ENCODE results near the gene AVP.
"Not testable (repeated sequence)": the region's sequence is repeated elsewhere in the genome, so short reads cannot be mapped to it uniquely, and the experiment has no call there.

The AVP gene

GRCh38 chr20:3084283-3084985, at the start of gene AVP:
Gene AVP (minus strand): TSS chr20:3084724. CDS start chr20:3084674, 50 bp downstream.
- DNase-seq, result no peak

DNA sequence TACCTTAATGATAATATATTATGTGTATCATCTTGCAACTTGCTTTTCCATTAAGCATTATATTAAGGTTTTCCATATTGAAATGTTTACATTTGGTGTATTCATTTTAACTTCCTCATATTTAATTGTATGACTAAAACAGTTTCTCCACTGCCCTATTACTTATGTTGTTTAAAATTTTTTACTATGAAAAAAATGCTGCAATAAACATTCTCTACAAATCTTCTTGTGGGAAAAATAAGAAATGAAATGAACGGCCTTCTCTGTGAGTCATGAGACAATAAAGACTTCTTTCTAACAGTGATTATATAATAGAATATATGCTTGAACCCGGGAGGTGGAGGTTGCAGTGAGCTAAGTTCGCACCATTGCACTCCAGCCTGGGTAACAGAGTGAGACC, 49.6 kb upstream of the AVP start:
- DNase-seq, result no peak

DNA sequence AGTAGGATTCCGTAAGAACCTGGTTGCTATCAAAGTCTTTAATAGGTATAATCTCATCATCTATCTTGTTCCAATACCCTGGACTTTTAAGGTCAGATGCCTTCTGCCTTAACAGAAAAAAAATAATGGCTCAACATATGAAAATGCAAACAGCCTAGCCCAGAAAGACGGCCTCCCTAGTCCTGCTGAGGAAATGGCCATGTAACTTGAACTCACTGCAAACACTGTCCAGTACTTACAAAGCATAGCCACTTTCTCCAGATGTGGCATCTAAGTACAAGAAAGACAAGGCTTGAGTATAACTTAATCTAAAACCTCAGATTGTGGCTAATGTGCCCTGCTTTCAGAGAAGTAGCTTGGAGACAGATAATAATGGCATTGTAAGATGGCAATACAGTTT, 48.6 kb upstream of the AVP start:
- no peak for DNase-seq

GRCh38 chr20:3130051-3130600, 45.6 kb upstream of the AVP start:
- DNase-seq, result no peak

DNA sequence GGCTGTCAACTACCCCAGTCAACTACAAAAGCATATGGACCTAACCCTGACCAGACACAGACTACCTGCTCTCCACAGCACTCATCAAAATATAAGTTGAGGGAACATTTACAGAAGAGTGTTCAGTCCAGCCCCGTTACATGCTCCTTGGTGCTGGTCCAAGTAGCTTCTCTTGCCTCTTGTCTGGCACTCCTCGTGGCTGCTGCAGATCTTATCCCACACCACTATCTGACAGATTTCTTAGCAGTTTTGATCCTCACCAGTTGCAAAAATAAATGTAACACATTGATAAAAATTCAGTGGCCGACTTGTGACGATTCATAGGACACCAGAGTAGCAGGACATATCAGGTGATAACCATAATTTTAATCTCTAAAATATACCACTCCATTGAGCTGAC, 44.6 kb upstream of the AVP start:
- no peak for DNase-seq

GRCh38 chr20:3128275-3128984, 43.9 kb upstream of the AVP start:
- peak in 1 of 2 experiments; percentile 18 for DNase-seq

GRCh38 chr20:3126527-3126859, 42.0 kb upstream of the AVP start:
- no peak for DNase-seq

DNA sequence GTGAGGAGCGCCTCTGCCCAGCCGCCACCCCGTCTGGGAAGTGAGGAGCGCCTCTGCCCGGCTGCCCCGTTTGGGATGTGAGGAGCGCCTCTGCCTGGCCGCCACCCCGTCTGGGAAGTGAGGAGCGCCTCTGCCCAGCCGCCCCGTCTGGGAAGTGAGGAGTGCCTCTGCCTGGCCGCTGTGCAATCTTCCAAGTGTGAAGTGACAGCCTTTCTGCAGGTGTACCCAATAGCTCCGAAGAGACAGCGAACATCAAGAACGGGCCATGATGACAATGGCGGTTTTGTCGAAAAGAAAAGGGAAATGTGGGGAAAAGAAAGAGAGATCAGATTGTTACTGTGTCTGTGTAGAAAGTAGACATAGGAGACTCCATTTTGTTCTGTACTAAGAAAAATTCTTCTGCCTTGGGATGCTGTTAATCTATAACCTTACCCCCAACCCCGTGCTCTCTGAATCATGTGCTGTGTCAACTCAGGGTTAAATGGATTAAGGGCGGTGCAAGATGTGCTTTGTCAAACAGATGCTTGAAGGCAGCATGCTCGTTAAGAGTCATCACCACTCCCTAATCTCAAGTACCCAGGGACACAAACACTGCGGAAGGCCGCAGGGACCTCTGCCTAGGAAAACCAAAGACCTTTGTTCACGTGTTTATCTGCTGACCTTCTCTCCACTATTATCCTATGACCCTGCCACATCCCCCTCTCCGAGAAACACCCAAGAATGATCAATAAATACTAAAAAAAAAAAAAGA, 41.4 kb upstream of the AVP start:
- DNase-seq, result not testable (repeated sequence)

GRCh38 chr20:3124773-3125560, 40.4 kb upstream of the AVP start:
- DNase-seq, result not testable (repeated sequence)

- DNase-seq, result not testable (repeated sequence)
Observed at GRCh38 chr20:3124163-3124562, 39.6 kb upstream of the AVP start.

- no peak for DNase-seq
Observed at GRCh38 chr20:3123542-3123941, 39.0 kb upstream of the AVP start.

DNA sequence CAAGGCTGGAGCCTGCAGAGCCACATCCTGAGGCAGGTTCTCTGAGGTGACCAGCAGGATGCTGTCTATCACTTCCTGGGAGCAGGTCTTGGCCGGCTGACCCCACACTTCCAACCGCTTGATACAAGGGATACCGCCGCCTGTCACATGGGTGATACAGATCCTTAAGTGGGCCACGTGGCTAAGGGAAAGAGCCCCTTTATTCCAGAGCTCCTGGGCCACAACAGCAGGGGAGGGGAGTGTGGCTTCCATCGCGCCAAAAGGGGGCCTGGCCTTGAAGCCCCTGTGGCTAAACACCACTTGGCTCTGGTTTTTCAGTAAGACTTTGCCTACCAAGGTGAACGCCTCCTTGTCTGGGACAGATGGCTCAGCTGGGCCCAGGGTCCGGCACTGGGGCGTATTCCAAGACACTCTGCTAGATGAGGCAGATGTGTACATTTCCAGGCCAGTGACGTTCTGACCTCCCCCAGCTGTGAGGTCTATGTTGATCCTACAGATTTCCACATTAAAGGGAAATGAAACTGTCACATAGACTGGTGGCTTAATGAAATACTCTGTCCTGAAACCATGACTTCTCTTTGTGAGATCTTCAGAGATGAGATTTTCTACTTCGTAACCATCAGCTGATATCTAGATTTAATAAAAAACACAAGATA, 37.6 kb upstream of the AVP start:
- DNase-seq, result no peak

DNA sequence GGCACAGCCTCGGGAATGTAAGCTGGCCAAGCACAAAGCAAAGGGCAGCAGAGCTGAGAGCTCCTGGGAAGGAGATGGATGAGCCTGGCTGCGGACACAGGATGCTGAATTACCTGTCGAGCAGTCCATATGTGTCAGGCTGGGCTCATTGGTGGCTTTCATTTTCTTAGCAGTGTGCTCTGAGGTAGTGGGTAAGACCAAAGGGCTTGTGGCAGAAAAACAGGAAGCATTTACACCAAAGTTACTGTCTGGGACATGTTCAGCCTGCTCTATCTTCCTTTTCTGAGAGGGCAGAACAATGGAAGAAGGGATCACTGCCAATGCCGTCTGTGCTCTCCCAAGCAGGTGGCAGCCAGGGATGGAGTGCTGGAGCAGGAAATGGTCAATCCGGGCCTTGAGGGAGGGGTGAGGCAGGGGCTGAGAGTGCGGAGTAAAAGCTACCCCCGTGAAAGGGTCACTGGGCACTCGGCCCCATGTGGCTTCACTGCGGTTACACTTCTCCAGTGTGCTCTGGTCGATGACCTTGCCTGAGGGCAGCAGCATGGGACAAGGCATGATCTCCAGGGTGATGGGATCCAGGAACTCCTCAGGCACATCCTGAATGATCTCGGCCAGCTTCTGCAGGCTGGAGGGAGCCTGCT, 36.9 kb upstream of the AVP start:
- no peak for DNase-seq

DNA sequence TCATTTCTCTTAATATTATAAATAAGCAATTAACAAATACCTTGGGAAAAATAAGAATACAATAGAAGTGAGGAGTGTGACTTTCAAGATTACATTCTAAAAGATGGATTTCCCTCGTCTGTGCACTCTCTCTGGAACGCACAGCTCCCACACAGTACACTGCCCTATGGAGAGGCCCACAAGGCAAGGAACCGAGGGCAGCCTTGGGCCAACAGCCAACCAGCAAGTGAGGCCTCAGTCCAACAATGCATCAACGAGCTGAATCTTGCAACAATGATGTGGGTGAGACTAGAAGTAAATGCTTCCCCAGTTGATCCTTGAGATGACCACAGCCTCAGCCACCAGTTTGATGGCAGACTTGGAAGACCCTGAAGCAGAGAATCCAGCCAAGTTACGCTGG, 34.5 kb upstream of the AVP start:
- no peak for DNase-seq

DNA sequence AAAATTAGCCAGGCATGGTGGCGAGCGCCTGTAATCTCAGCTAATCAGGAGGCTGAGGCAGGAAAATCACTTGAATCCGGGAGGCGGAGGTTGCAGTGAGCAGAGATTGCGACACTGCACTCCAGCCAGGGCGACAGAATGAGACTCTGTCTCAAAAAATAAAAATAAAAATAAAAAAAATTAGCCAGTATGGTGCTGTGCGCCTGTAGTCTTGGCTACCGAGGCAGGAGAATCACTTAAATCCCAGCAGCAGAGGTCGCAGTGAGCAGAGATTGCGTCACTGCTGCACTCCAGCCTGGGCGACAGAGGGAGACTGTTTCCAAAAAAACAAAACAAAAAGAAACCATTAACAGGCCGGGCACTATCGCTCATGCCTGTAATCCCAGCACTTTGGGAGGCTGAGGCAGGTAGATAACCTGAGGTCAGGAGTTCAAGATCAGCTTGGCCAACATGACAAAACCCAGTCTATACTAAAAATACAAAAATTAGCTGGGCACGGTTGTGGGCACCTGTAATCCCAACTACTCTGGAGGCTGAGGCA, 33.4 kb upstream of the AVP start:
- DNase-seq, result not testable (repeated sequence)

GRCh38 chr20:3116341-3116740, 31.8 kb upstream of the AVP start:
- no peak for DNase-seq

GRCh38 chr20:3115190-3116107, 30.9 kb upstream of the AVP start:
- peak; percentile 44 to 55 for DNase-seq

DNA sequence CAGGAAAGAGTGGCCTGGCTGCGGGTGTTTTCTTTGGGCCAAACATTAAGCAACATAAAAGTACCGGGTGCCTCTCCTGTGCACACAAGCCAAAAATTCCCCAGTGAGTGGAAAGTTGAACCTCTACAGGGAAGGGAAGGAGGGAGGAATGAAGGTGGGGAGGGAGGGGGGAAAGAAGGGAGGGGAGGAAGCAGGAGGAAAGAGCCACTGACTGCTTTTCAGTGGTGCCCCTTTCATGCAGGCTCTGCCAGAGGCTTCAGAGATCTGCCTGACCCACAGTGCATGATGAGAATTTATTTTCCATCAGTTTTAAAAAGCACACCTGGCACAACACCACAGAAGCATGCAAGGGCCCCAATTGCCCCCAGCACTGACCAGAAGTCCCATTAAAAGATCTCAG, 27.5 kb upstream of the AVP start:
- DNase-seq, result no peak

- DNase-seq, result no peak
Observed at GRCh38 chr20:3111507-3111906, 27.0 kb upstream of the AVP start.
